NCI-H69 (cell line): ENCODE measurements around the gene GALE.
"Not testable (repeated sequence)": the region's sequence is repeated elsewhere in the genome, so short reads cannot be mapped to it uniquely, and the experiment has no call there.

Source experiments
- DNase-seq: peaks from one replicate; lab custom pipeline; 2025; lab: John Stamatoyannopoulos, UW

GALE gene

GRCh38 chr1:23800400-23801337, at the start of gene GALE:
Gene GALE (minus strand): TSS chr1:23800754. CDS start chr1:23799007, 1,747 bp downstream.
- DNase-seq, result peak; percentile 93

DNA sequence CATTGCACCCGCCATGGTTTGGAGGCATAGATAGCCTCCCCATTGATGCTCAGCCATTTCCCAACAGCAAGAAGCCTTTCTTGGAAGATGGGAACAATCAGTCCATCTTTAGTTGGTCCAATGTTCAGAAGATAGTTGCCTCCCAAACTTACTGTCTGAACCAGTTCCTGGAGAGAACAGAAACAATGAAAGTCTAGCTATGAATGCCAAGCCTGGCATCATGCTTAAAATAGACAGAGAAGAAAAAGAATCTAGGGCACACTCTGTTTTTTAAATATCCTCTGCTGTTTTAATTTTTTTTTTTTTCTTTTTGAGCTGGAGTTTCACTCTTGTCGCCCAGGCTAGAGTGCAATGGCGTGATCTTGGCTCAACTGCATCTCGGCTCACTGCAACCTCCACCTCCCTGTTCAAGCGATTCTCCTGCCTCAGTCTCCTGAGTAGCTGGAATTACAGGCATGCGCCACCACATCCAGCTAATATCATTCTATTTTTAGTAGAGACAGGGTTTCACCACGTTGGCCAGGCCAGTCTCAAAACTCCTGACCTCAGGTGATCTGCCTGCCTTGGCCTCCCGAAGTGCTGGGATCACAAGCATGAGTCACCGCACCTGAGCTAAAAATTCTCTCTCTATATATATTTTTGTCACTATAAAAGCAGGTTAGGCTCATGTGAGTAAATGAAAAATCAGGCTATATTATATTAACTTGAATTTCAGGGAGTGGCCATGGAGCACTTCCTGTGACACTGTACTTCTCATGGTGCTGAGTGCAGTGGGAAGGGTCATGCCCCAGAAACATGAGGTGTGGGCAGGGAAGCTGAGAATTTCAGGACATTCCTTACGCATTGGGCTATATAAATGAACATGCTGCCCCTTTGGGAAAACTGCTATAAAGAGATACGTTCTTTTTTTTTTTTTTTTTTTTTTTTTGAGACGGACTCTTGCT, 48.4 kb upstream of the GALE start:
- DNase-seq, result no peak

DNA sequence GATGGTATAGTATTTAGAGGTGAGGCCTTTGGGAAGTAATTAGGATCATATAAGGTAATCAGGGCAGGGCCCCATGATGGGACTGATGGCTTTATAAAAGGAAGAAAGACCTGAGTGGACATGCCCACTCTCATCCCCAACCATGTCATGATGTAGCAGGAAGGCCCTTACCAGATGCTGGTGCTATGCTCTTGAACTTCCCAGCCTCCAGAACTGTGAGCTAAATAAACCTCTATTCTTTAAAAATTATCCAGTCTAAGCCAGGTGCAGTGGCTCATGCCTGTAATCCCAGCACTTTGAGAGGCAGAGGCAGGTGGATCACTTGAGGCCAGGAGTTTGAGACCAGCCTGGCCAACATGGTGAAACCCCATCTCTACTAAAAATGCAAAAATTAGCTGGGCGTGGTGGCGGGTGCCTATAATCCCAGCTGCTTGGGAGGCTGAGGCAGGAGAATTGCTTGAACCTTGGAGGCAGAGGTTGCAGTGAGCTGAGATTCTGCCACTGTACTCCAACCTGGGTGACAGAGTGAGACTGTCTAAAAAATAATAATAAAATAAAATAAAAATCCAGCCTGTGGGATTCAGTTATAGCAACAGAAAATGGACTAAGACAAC, 47.0 kb upstream of the GALE start:
- not testable (repeated sequence) for DNase-seq

GRCh38 chr1:23845163-23845562, 44.6 kb upstream of the GALE start:
- DNase-seq, result no peak

DNA sequence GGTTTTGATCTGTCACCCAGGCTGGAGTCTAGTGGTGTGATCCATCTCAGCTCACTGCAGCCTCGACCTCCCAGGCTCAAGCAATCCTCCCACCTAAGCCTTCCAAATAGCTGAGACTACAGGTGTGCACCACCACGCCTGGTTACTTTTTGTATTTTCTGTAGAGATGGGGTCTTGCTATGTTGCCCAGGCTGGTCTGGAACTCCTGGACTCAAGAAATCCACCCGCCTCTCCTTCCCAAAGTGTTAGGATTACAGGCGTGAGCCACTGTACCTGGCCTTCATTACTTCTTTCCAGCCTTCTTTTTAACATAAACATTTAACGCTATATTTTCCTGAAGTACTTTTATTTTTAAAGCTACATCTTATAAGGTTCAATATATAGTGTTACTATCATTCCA, 43.1 kb upstream of the GALE start:
- no peak for DNase-seq

DNA sequence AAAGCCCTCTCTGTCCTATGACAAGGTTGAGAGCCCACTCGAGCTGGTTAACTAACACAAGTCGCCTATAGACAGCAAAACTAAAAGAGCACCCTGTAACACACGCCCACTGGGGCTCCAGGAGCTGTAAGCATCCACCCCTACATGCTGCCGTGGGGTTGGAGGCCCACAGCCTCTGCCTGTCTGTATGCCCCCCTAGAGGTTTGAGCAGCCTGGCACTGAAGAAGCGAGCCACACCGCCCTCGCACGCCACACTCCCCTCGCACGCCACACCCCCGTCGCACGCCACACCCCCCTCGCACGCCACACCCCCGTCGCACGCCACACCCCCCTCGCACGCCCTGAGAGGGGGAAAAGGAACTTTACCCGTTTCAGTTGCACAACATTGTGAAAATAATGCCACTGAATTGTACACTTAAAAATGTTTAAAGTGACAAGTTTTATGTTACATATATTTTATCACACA, 37.9 kb upstream of the GALE start:
- DNase-seq, result peak; percentile 67

- DNase-seq, result no peak
Observed at GRCh38 chr1:23837908-23838307, 37.4 kb upstream of the GALE start.

DNA sequence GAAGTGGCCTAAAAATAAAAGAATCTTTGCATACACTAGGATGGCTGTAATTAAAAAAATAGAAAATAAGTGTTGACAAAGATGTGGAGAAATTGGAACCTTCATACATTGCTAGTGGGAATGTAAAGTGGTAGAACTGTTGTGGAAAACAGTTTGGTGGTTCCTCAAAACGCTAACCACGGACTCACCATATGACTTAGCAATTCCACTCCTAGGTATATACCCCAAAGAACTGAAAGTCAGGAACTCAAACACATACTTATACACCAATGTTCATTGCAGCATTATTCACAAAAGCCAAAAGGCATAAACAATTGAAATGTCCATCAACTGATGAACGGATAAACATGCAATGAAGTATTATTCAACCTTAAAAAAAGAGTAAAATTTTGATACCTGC, 35.5 kb upstream of the GALE start:
- no peak for DNase-seq

DNA sequence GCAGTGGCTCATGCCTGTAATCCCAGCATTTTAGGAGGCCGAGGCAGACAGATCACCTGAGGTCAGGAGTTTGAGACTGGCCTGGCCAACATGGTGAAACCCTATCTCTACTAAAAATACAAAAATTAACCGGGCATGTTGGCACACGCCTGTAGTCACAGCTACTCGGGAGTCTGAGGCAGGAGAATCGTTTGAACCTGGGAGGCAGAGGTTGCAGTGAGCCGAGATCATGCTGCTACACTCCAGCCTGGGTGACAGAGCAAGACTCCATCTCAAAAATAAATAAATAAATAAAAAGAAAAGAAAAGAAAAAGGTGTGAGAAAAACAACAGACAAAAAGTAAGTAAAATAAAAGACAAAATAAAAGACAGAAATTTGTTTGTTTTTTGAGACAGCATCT, 33.6 kb upstream of the GALE start:
- DNase-seq, result peak; percentile 5

- DNase-seq, result no peak
Observed at GRCh38 chr1:23827717-23828116, 27.2 kb upstream of the GALE start.

- DNase-seq, result not testable (repeated sequence)
Observed at GRCh38 chr1:23826590-23826989, 26.0 kb upstream of the GALE start.

- DNase-seq, result peak; percentile 7
Observed at GRCh38 chr1:23825762-23826522, 25.4 kb upstream of the GALE start.

DNA sequence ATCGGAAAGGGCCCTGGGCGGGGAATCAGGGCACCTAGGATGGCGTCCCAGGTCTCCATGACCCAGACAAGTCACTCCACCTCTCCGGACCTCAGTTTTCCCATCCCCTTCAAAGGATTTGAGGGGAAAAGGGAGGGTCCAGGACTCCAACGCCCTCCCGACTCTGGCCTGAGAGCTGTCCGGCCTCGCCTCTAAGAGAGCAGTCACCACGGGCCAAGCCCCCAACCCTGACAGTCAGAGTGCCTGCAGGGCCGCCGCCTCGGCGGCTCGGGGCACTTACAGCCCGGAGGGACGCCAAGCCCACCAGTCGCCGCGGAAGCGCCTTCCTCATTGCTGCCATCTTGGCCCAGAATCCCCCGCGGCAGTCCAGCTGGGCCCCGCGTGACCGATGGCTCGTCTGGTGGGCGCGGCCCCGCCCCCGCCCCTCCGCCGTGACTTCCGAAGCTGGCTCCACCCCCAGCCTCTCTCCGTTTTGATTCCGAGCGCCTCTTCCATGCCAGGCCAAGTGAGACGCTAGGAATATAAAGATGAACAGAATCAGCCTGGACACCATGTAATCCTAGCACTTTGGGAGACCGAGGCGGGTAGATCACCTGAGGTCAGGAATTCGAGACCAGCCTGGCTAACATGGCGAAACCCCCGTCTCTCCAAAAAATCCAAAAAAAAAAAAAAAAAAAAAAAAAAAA, 24.7 kb upstream of the GALE start, which contains the start of gene HMGCL:
HMGCL (minus strand) TSS at position 354 of the 686 bp plus-strand sequence; CDS start at position 340, 14 bp downstream.
- DNase-seq, result peak; percentile 88

GRCh38 chr1:23824711-23825075, 24.1 kb upstream of the GALE start:
- peak; percentile 12 for DNase-seq

DNA sequence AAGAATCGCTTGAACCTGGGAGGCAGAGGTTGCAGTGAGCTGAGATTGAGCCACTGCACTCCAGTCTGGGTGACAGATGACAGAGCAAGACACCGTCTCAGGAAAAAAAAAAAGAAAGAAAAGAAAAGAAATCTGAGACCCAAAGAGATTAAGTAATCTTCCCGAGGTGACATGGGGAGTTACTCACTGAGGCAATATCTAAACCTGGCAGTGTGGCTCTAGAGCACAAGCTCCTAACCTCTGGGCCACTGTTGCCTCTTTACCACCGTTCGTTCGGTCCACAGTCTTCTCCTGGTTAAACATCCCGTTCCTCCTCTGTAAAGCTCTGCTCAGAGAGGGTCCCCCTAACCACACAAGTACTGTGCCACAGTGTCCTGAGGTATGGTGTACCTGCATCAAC, 23.2 kb upstream of the GALE start:
- DNase-seq, result no peak

DNA sequence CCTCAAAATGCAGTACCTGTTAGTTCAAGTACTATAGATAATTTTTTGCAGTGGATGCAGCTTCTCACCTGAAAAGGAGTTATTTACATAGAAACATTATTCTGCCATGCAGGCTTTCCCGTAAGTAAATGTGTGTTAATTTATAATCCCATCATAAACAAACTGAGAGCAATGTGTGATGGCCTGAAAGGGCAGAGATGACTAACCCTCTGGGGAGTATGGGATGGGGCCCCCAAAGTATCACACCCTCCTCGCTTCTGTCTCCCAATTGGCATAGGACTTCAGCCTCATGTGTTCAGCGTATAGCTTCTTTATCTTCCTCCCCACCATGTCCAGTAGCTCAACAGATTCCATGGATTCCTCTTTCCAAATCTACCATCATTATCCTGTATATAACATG, 17.1 kb upstream of the GALE start:
- DNase-seq, result no peak

- DNase-seq, result peak; percentile 12
Observed at GRCh38 chr1:23816906-23817305, 16.4 kb upstream of the GALE start.

DNA sequence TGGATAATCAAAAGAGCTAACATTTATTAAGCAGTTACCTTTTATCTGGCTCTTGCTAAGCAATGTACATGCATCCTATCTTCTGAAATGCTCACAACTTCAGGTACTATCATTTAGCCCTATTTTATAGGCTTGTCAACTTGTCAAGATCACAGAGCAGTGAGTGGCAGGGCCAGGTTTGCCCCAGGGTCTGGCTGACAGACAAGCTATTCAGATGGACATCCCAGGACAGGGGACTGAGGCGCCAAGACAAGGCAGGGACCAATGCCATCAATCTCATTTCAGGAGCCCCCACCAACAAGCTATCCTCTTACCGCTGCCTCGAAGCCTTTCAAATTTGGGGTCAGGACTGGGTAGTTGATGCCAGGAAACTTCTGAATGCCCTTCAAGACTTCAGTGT, 15.8 kb upstream of the GALE start:
- no peak for DNase-seq

DNA sequence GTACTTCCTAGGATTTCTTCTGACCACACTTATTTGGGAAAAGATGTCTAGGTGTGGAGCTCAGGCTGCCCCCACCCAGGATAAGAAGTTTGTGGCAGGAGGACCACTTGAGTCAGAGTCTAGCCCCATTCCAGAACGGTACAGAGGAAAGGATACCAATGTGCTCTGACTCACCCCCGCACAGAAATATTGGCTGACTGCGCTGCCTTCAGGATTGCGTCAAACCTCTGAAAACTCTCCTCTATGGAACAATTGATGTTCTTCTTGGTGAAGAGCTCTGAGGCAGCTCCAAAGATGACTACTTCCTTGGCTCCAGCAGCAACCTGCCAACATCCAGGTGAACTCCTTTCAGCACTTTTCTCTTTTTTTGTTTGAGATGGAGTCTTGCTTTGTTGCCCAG, 13.5 kb upstream of the GALE start:
- DNase-seq, result no peak

- peak; percentile 42 for DNase-seq
Observed at GRCh38 chr1:23810818-23811540, 10.4 kb upstream of the GALE start.
